ENCODE data around the gene DTNBP1. TPM values are rescaled to one million over a fixed set of nuclear protein-coding genes. Genes with fewer than 3 reads are reported as not detected.

DTNBP1 gene
- total and polyA plus RNA-seq, 2 of the 4 experiments (the other 2 are of a cell fraction): 4.8 to 18.7 TPM

DNA sequence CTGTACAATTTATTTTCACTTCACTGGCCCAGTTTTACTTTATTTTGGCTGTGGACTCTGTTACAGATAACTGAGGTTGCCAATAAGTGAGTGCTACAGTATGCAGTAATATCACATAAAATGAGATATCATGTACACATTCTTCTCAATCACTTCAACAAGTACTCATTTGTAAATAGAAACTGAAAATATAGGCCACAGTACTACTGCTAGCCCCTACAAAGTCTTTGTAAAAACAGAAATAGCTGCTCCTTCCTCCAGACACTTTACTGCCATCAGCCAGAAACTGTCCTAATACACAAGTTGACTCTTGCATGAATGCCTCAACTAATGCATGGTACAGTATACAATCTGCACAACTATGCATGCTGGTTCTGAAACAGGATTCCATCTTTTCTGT lies 9.2 kb downstream of the DTNBP1 start:
- Histone ChIP-seq H4K20me1 (ENCODE audit: insufficient read depth, low read length) (no peaks in the 10 kb centered on the region), H3K27me3 (ENCODE audit: control insufficient read depth, insufficient read depth, low read length) (no peaks in the 10 kb centered on the region), H2AFZ (replicated peaks; ENCODE audit: low read length, poor library complexity) (no peak overlapping the region), H3K4me1 (ENCODE audit: control insufficient read depth, insufficient read depth, low read length) (no peaks in the 10 kb centered on the region; the same call in 1 of the 2 replicates), H2AK5ac (ENCODE audit: low read depth, low read length) (no peak overlapping the region), H2BK20ac (ENCODE audit: low read depth, low read length) (no peak overlapping the region), H3K27ac (ENCODE audit: insufficient read depth, low read length) (no peak overlapping the region), H4K8ac (ENCODE audit: low read depth in 2 of 2, low read length in 2 of 2) (no peak overlapping the region), H3K4me3 (ENCODE audit: insufficient read depth, low read depth, low read length) (no peak overlapping the region), H3K56ac (ENCODE audit: extremely low read depth, insufficient read depth, low read length) (no peak overlapping the region), H2BK15ac (ENCODE audit: low read depth, low read length) (no peak overlapping the region), H2AK9ac (replicated peaks; ENCODE audit: low read depth, low read length, poor library complexity) (no peak overlapping the region), H4K91ac (ENCODE audit: insufficient read depth, low read depth, low read length) (no peak overlapping the region), H3K9me3 (ENCODE audit: control insufficient read depth, insufficient read depth, low read length) (no peaks in the 10 kb centered on the region), H3K4me2 (ENCODE audit: low read depth, low read length) (no peak overlapping the region), H3K36me3 (ENCODE audit: control insufficient read depth, insufficient read depth, low read length) (0 out of 2 replicates have a peak, but pooled peaks cover 1% of the 10 kb centered on the region), H3K9ac (ENCODE audit: low read depth, low read length) (no peak overlapping the region), H3K18ac (ENCODE audit: low read depth, low read length) (no peak overlapping the region), H3K79me1 (ENCODE audit: low read depth in 1 of 2, low read length in 2 of 2) (peaks cover 11 to 18% of the 10 kb centered on the region in 2 experiments; a peak in 3 of 4 replicates), H2BK120ac (ENCODE audit: low read depth, low read length) (no peak overlapping the region), H3K9me1 (ENCODE audit: insufficient read depth, low read length) (0 out of 2 replicates have a peak, but pooled peaks cover 2% of the 10 kb centered on the region), H2BK5ac (ENCODE audit: low read depth, low read length, poor library complexity, severe bottlenecking) (no peak overlapping the region), H3K4ac (ENCODE audit: low read depth, low read length) (no peak overlapping the region), H3K23ac (ENCODE audit: low read depth, low read length) (no peak overlapping the region), H3K14ac (replicated peaks; ENCODE audit: low read depth, low read length) (no peak overlapping the region), H4K5ac (ENCODE audit: low read depth, low read length) (no peak overlapping the region)
- dilution Hi-C loops (cut with HindIII; ENCODE audit: low sequenced_read_pairs, unreplicated experiment): no loop called here
- TF ChIP-seq NFE2L2 (IDR thresholded peaks at IDR 0.05; ENCODE audit: low read depth, low read length) (no peak), CEBPB (IDR thresholded peaks at IDR 0.05; ENCODE audit: low read depth, low read length) (no peak), POLR2A (IDR thresholded peaks at IDR 0.05; ENCODE audit: low read depth, low read length) (no peak), MAZ (IDR thresholded peaks at IDR 0.05; ENCODE audit: borderline replicate concordance, low read depth, low read length) (no peak), RCOR1 (IDR thresholded peaks at IDR 0.05; ENCODE audit: insufficient replicate concordance, low read length) (no peak)
- TF ChIP-seq, protein P1, sequence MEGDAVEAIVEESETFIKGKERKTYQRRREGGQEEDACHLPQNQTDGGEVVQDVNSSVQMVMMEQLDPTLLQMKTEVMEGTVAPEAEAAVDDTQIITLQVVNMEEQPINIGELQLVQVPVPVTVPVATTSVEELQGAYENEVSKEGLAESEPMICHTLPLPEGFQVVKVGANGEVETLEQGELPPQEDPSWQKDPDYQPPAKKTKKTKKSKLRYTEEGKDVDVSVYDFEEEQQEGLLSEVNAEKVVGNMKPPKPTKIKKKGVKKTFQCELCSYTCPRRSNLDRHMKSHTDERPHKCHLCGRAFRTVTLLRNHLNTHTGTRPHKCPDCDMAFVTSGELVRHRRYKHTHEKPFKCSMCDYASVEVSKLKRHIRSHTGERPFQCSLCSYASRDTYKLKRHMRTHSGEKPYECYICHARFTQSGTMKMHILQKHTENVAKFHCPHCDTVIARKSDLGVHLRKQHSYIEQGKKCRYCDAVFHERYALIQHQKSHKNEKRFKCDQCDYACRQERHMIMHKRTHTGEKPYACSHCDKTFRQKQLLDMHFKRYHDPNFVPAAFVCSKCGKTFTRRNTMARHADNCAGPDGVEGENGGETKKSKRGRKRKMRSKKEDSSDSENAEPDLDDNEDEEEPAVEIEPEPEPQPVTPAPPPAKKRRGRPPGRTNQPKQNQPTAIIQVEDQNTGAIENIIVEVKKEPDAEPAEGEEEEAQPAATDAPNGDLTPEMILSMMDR (conservative IDR thresholded peaks at IDR 0.05; ENCODE audit: low read depth, low read length): no peak
- CTCF ChIA-PET: interaction anchor here (0.5 kb wide), 1 partner anchor 9 kb away, joined by 5 read pairs; the partner anchor contains the start of gene DTNBP1
- in situ Hi-C loops (cut with MboI; ENCODE audit: low sequenced_read_pairs): no loop called here
- BruUV-seq (replicated peaks): no TSS peak
- no peak for DNase-seq
- intact Hi-C loops (cut with micrococcal nuclease): no loop called here
- no peak for ATAC-seq (ENCODE audit: low read depth)
- POLR2A ChIA-PET (ENCODE audit: unreplicated experiment): no interaction called here
